ENCODE measurements around the gene LLGL2.
A peak's percentile ranks its signal among the peaks of the same experiment; 100 is the strongest.

DNA sequence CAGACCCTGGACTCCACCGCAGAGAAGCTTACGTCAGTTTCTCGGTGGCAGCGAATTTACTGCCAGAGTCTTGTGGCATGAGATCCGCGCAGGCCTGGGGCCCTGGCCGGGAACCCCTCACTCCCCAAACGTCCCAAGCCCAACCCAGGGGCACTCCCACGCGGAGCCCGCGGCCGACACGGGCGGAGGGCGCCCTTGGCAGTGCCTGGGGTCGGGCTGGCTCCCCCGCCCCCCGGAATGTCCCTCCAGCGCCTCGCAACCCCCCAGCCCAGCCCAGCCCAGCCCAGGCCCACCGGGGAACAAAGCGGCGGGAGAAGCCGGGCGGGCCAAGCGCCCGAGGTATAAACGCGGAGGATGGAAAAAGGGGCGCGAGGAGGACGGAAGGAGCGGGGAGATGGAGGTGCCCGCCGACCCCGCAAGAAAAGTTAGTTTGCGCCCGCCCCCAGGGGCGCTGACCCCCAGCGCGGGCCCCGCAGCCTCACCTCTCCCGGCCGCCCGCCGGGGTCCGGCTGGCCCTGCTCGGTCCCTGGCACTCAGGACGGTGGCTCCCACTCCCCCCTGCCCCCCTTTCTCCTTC lies 10.5 kb upstream of the LLGL2 start:
- TF ChIP-seq CTCF (IDR thresholded peaks at IDR 0.05) (no peak), POLR2A (IDR thresholded peaks at IDR 0.05) (peak in 2 of 3 donors; percentile 23 to 35)
